ENCODE results near the gene NRG4. TPM values are rescaled to one million over a fixed set of nuclear protein-coding genes. Genes with fewer than 3 reads are reported as not detected.
"Not testable (repeated sequence)": the region's sequence is repeated elsewhere in the genome, so short reads cannot be mapped to it uniquely, and the experiment has no call there.

Gene NRG4
- total RNA-seq, 6 donors from 2014 or later, result 0.54 to 4.4 (median 1.7) TPM; not detected in 2

DNA sequence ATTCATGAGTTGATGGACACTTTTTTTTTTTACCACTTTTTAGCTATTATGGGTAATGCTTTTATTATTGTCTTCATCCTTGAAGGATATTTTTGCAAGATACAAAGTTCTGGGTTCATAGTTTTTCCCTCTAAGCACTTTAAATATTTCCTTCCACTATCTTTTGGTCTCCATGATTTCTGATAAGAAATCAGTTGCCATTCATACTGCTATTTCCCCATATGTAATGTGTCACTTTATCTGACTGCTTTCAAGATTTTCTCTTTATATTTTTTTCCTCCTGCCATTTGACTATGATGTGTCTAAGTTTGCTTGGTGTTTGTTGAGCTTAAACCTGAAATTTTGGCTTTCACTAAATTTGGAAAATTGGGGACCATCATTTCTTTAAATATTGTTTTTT, 19.3 kb downstream of the NRG4 start:
- Histone ChIP-seq H3K9me3 (no peaks in the 10 kb centered on the region), H3K4me3 (no peak overlapping the region), H3K27me3 (no peaks in the 10 kb centered on the region), H3K36me3 (no peaks in the 10 kb centered on the region), H3K4me1 (no peaks in the 10 kb centered on the region), H3K27ac (no peak overlapping the region)
- DNase-seq (no peak), ATAC-seq (ENCODE audit: low FRiP score in 2 of 2) (no peak)
- TF ChIP-seq, protein P1, sequence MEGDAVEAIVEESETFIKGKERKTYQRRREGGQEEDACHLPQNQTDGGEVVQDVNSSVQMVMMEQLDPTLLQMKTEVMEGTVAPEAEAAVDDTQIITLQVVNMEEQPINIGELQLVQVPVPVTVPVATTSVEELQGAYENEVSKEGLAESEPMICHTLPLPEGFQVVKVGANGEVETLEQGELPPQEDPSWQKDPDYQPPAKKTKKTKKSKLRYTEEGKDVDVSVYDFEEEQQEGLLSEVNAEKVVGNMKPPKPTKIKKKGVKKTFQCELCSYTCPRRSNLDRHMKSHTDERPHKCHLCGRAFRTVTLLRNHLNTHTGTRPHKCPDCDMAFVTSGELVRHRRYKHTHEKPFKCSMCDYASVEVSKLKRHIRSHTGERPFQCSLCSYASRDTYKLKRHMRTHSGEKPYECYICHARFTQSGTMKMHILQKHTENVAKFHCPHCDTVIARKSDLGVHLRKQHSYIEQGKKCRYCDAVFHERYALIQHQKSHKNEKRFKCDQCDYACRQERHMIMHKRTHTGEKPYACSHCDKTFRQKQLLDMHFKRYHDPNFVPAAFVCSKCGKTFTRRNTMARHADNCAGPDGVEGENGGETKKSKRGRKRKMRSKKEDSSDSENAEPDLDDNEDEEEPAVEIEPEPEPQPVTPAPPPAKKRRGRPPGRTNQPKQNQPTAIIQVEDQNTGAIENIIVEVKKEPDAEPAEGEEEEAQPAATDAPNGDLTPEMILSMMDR (IDR thresholded peaks at IDR 0.05), result no peak
- TF ChIP-seq POLR2AphosphoS5 (IDR thresholded peaks at IDR 0.05) (no peak), POLR2A (IDR thresholded peaks at IDR 0.05) (no peak), EP300 (IDR thresholded peaks at IDR 0.05) (no peak)

DNA sequence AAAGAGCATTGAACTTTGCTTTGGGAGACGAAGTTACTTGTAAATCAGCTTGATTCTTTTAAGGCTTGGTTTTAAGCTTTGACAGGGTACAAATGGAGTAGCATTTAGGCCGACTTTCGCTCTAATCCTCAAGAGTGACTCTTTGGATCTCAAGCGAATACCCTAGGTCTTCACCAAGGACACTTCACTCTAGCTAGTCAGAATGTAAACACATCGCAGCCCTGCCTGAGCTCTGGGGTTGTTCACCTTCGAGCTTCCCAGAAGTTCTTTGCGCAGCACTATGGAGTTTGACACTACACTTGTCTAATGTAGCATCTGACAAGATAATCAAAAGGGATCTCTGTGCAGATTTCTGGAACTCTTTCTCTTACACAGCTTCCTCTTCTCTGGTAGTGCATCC, 22.3 kb downstream of the NRG4 start:
- WGBS, 2 donors, result 73 to 76% methylated on average over 7 of the region's 7 CpGs
- no peaks in the 10 kb centered on the region for H3K27me3 ChIP-seq
- no peaks in the 10 kb centered on the region for H3K36me3 ChIP-seq
- no peaks in the 10 kb centered on the region for H3K4me1 ChIP-seq
- TF ChIP-seq, protein P1 (IDR thresholded peaks at IDR 0.05), result no peak
- TF ChIP-seq POLR2A (IDR thresholded peaks at IDR 0.05) (no peak), EP300 (IDR thresholded peaks at IDR 0.05) (no peak), POLR2AphosphoS5 (IDR thresholded peaks at IDR 0.05) (no peak)
- H3K4me3 ChIP-seq, result no peak overlapping the region
- no peaks in the 10 kb centered on the region for H3K9me3 ChIP-seq
- DNase-seq (no peak), ATAC-seq (ENCODE audit: low FRiP score in 2 of 2) (no peak)
- H3K27ac ChIP-seq, result no peak overlapping the region

DNA sequence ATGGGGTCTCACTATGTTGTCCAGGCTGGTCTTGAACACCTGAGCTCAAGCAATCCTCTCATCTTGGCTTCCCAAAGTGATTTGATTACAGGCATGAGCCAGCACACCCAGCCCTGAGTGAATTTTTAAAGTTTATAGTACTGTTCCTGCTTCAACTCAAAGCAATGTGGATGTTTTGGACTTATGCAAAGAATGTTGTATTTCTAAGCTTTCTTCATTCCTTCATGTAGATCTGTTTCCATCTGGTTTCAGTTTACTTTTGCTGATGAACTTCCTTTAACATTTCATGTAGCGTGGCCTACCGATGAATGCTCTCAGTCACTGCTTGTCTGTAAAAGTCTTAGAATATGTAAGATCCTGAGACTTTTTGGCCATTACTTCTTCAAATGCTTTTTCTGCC, 23.2 kb downstream of the NRG4 start:
- no peak overlapping the region for H3K27ac ChIP-seq
- 73 to 81% methylated on average over 2 of the region's 2 CpGs for WGBS, 2 donors
- H3K27me3 ChIP-seq, result no peaks in the 10 kb centered on the region
- ATAC-seq (ENCODE audit: low FRiP score in 2 of 2), result no peak
- DNase-seq, result no peak
- no peaks in the 10 kb centered on the region for H3K4me1 ChIP-seq
- no peaks in the 10 kb centered on the region for H3K36me3 ChIP-seq
- H3K4me3 ChIP-seq, result no peak overlapping the region
- TF ChIP-seq POLR2A (IDR thresholded peaks at IDR 0.05) (no peak), POLR2AphosphoS5 (IDR thresholded peaks at IDR 0.05) (no peak), EP300 (IDR thresholded peaks at IDR 0.05) (no peak)
- TF ChIP-seq, protein P1 (IDR thresholded peaks at IDR 0.05), result no peak
- H3K9me3 ChIP-seq, result no peaks in the 10 kb centered on the region

DNA sequence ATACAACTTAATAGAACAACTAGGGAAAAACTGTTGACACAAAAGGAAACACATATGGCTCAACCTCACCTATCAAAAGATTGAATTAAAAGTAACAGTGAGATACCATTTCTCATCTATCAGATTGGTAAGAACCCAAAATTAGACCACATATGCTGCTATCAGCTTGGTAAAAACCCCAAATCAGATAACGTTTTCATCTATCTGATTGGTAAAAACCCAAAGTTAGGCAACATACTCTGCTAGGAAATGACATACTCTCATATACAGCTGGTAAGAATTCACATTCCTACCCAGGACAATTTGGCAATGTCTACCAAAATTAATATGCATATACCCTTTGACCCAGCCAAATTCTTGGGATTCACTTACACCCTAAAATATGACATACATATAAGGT, 26.3 kb downstream of the NRG4 start:
- DNase-seq, result no peak
- H3K27me3 ChIP-seq, result no peaks in the 10 kb centered on the region
- TF ChIP-seq, protein P1 (IDR thresholded peaks at IDR 0.05), result no peak
- no peak for TF ChIP-seq POLR2AphosphoS5 (IDR thresholded peaks at IDR 0.05)
- no peak for TF ChIP-seq EP300 (IDR thresholded peaks at IDR 0.05)
- no peak for TF ChIP-seq POLR2A (IDR thresholded peaks at IDR 0.05)
- WGBS, 2 donors, result 56 to 67% methylated on average over 1 of the region's 1 CpG
- H3K36me3 ChIP-seq, result no peaks in the 10 kb centered on the region
- no peak overlapping the region for H3K4me3 ChIP-seq
- no peak for ATAC-seq (ENCODE audit: low FRiP score in 2 of 2)
- H3K9me3 ChIP-seq, result no peaks in the 10 kb centered on the region
- no peak overlapping the region for H3K27ac ChIP-seq
- H3K4me1 ChIP-seq, result no peaks in the 10 kb centered on the region

DNA sequence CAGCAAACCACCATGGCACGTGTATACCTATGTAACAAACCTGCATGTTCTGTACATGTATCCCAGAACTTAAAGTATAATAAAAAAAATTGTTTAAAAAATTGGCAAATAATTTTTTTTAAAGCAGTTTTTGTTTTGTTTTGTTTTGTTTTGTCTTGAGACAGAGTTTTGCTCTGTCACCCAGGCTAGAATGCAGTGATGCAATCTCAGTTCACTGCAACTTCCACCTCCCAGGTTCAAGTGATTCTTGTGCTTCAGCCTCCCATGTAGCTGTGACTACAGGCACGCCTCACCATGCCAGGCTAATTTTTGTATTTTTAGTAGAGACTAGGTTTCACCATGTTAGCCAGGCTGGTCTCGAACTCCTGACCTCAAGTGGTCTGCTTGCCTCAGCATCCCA, 27.5 kb downstream of the NRG4 start:
- not testable (repeated sequence) for H3K9me3 ChIP-seq; H3K27ac ChIP-seq; H3K36me3 ChIP-seq; H3K4me3 ChIP-seq; H3K4me1 ChIP-seq; DNase-seq; ATAC-seq (ENCODE audit: low FRiP score in 2 of 2); H3K27me3 ChIP-seq
- WGBS, 2 donors, result 93 to 99% methylated on average over 3 of the region's 3 CpGs

All from upper lobe of left lung (tissue), 6 donors.